ENCODE measurements around the gene VPS13A. TPM values are rescaled to one million over a fixed set of nuclear protein-coding genes. Genes with fewer than 3 reads are reported as not detected.
"Not testable (repeated sequence)": the region's sequence is repeated elsewhere in the genome, so short reads cannot be mapped to it uniquely, and the experiment has no call there.

VPS13A gene
- total and polyA plus RNA-seq, 2 experiments from 2014 or later, result 13.2 to 65.6 TPM

DNA sequence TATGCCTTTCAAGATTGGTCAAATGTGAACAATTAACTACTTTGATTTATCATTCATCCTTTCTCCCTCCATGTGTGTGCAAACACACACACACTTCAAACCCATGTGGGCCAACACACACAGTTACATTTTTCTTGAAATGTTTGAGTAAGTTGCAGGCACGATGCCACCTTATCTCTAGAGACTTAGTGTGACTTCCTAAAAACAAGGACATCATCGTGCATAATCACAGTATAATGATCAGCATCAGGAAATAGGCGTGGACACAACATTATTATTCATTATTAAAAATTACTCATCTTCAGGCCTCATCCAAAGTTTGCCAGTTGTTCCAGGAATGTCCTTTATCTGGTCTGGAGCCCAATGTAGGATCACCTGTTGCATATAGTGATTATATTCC is 261.3 kb downstream of the VPS13A start:
- H3K9me3 ChIP-seq (ENCODE audit: low read depth), result no peaks in the 10 kb centered on the region
- H3K36me3 ChIP-seq (replicated peaks; ENCODE audit: insufficient read depth, low read depth), result no peaks in the 10 kb centered on the region
- 96% methylated on average over 3 of the region's 3 CpGs for WGBS (ENCODE audit: low lambda C conversion rate, missing lambda C conversion rate)
- no peaks in the 10 kb centered on the region for H4K20me1 ChIP-seq (ENCODE audit: insufficient read depth, poor library complexity, severe bottlenecking)
- H3K4me1 ChIP-seq (ENCODE audit: insufficient read depth), result peaks cover 4% of the 10 kb centered on the region
- H3K4me2 ChIP-seq, result no peak overlapping the region
- no peaks in the 10 kb centered on the region for H3K9me2 ChIP-seq (replicated peaks; ENCODE audit: insufficient read depth)
- H3K4me3 ChIP-seq, result no peak overlapping the region
- no peaks in the 10 kb centered on the region for H3K27me3 ChIP-seq
- H2AFZ ChIP-seq, result no peak overlapping the region
- TF ChIP-seq EZH2 (IDR thresholded peaks at IDR 0.05; ENCODE audit: borderline replicate concordance) (no peak), EZH2phosphoT487 (IDR thresholded peaks at IDR 0.05; ENCODE audit: low read depth, severe bottlenecking, unreplicated experiment) (no peak)
- TF ChIP-seq, protein P1, sequence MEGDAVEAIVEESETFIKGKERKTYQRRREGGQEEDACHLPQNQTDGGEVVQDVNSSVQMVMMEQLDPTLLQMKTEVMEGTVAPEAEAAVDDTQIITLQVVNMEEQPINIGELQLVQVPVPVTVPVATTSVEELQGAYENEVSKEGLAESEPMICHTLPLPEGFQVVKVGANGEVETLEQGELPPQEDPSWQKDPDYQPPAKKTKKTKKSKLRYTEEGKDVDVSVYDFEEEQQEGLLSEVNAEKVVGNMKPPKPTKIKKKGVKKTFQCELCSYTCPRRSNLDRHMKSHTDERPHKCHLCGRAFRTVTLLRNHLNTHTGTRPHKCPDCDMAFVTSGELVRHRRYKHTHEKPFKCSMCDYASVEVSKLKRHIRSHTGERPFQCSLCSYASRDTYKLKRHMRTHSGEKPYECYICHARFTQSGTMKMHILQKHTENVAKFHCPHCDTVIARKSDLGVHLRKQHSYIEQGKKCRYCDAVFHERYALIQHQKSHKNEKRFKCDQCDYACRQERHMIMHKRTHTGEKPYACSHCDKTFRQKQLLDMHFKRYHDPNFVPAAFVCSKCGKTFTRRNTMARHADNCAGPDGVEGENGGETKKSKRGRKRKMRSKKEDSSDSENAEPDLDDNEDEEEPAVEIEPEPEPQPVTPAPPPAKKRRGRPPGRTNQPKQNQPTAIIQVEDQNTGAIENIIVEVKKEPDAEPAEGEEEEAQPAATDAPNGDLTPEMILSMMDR (IDR thresholded peaks at IDR 0.05; ENCODE audit: poor library complexity), result no peak
- H3K27ac ChIP-seq, result no peak overlapping the region
- DNase-seq (ENCODE audit: low spot score), result no peak
- no peaks in the 10 kb centered on the region for H3K79me2 ChIP-seq

DNA sequence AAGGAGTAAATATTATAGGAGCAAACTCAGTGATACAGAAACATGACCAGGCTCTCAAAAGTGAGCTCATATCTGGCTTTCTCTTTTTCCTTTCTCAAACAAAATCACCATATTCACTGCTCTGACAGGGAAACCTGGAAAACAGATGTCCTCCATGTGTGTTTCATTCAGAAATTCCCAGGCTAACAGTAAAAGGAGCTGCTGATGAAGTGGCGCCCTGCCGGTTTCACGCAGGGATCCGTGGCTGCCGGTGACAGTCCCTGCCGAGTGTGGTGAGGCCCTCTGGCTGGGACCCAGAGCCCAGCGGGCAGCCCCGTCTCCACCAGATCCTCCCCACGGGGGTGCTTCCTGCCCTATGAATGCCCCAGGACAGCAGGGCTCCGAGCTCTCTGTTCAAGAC is 262.7 kb downstream of the VPS13A start:
- Histone ChIP-seq H2AFZ (peak overlapping the region; percentile 17), H3K79me2 (no peaks in the 10 kb centered on the region), H3K9me2 (replicated peaks; ENCODE audit: insufficient read depth) (no peaks in the 10 kb centered on the region), H3K9me3 (ENCODE audit: low read depth) (no peaks in the 10 kb centered on the region), H3K27ac (no peak overlapping the region), H4K20me1 (ENCODE audit: insufficient read depth, poor library complexity, severe bottlenecking) (no peaks in the 10 kb centered on the region), H3K4me3 (no peak overlapping the region), H3K27me3 (no peaks in the 10 kb centered on the region), H3K4me2 (peak overlapping the region; percentile 65), H3K36me3 (replicated peaks; ENCODE audit: insufficient read depth, low read depth) (no peaks in the 10 kb centered on the region), H3K4me1 (ENCODE audit: insufficient read depth) (peaks cover 4% of the 10 kb centered on the region)
- no peak for DNase-seq (ENCODE audit: low spot score)
- TF ChIP-seq, protein P1 (IDR thresholded peaks at IDR 0.05; ENCODE audit: poor library complexity), result no peak
- TF ChIP-seq EZH2 (IDR thresholded peaks at IDR 0.05; ENCODE audit: borderline replicate concordance) (no peak), EZH2phosphoT487 (IDR thresholded peaks at IDR 0.05; ENCODE audit: low read depth, severe bottlenecking, unreplicated experiment) (no peak)
- WGBS (ENCODE audit: low lambda C conversion rate, missing lambda C conversion rate), result 27% methylated on average over 10 of the region's 10 CpGs

DNA sequence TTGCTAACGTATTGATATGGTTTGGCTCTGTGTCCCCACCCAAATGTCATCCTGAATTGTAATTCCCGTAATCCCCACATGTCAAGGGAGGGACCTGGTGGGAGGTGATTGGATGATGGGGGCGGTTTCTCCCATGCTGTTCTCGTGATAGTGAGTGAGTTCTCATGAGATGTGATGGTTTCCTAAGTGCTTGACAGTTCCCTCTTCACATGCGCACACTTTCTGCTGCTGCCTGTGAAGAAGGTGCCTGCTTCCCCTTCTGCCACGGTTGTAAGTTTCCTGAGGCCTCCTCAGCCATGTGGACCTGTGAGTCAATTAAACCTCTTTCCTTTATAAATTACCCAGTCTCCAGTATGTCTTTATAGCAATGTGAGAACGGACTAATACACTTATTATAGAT is 263.8 kb downstream of the VPS13A start:
- not testable (repeated sequence) for H3K9me2 ChIP-seq (replicated peaks; ENCODE audit: insufficient read depth); H3K27me3 ChIP-seq; H3K4me3 ChIP-seq; H2AFZ ChIP-seq; H3K4me2 ChIP-seq; H3K4me1 ChIP-seq (ENCODE audit: insufficient read depth); H4K20me1 ChIP-seq (ENCODE audit: insufficient read depth, poor library complexity, severe bottlenecking); H3K9me3 ChIP-seq (ENCODE audit: low read depth); H3K27ac ChIP-seq; DNase-seq (ENCODE audit: low spot score); H3K79me2 ChIP-seq; H3K36me3 ChIP-seq (replicated peaks; ENCODE audit: insufficient read depth, low read depth)
- 70% methylated on average over 7 of the region's 7 CpGs for WGBS (ENCODE audit: low lambda C conversion rate, missing lambda C conversion rate)

DNA sequence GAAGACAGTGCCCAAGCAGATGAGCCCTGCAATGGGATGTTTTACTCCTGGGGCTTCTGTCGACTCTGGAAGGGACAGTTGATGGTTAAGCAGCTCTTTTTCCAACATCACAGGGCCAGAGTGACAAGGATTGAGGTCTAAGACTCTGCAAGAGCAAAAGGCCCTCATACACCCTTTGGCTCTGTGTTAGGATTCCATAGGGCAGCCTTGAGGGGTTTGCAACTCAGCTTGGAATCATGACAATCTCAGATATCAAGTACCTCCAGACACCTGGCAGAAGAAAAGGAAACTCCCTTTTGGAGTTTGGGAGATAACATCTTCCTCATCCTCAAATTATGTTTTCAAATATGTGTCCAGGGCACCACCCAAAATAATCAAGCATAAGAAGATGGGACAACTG is 265.1 kb downstream of the VPS13A start:
- Histone ChIP-seq H3K9me2 (replicated peaks; ENCODE audit: insufficient read depth) (no peaks in the 10 kb centered on the region), H3K27ac (no peak overlapping the region), H4K20me1 (ENCODE audit: insufficient read depth, poor library complexity, severe bottlenecking) (no peaks in the 10 kb centered on the region), H3K27me3 (no peaks in the 10 kb centered on the region), H3K9me3 (ENCODE audit: low read depth) (no peaks in the 10 kb centered on the region), H3K4me2 (no peak overlapping the region), H3K4me1 (ENCODE audit: insufficient read depth) (peaks cover 4% of the 10 kb centered on the region), H3K4me3 (no peak overlapping the region), H2AFZ (no peak overlapping the region), H3K36me3 (replicated peaks; ENCODE audit: insufficient read depth, low read depth) (no peaks in the 10 kb centered on the region), H3K79me2 (no peaks in the 10 kb centered on the region)
- TF ChIP-seq, protein P1 (IDR thresholded peaks at IDR 0.05; ENCODE audit: poor library complexity), result no peak
- TF ChIP-seq EZH2phosphoT487 (IDR thresholded peaks at IDR 0.05; ENCODE audit: low read depth, severe bottlenecking, unreplicated experiment), result no peak
- TF ChIP-seq EZH2 (IDR thresholded peaks at IDR 0.05; ENCODE audit: borderline replicate concordance), result no peak
- no peak for DNase-seq (ENCODE audit: low spot score)
- WGBS (ENCODE audit: low lambda C conversion rate, missing lambda C conversion rate), result 85% methylated on average over 1 of the region's 1 CpG
